ENCODE data around the gene CYFIP1. TPM values are rescaled to one million over a fixed set of nuclear protein-coding genes. Genes with fewer than 3 reads are reported as not detected.

Gene CYFIP1
- total and polyA plus RNA-seq, 10 of the 15 experiments (the other 5 are each of a cell fraction or from before 2014, with no cell fraction given) = 3.5 to 46.2 (median 28.3) TPM

GRCh38 chr15:22954798-22955543, 25.2 kb downstream of the CYFIP1 start (continued):
- TF ChIP-seq JUND (IDR thresholded peaks at IDR 0.05; ENCODE audit: low read depth, low read length) (no peak), SREBF1 (IDR thresholded peaks at IDR 0.05; ENCODE audit: low read length) (no peak), NBN (IDR thresholded peaks at IDR 0.05) (no peak), NKRF (conservative IDR thresholded peaks at IDR 0.05) (no peak), BMI1 (IDR thresholded peaks at IDR 0.05; ENCODE audit: borderline replicate concordance) (no peak)

GRCh38 chr15:22954326-22954725, 25.8 kb downstream of the CYFIP1 start:
- no peaks in the 10 kb centered on the region for H3K9me3 ChIP-seq (replicated peaks; ENCODE audit: control insufficient read depth, insufficient read depth, low read length)
- DNase-seq (ENCODE audit: low read depth, low spot score) = no peak
- ChIA-PET POLR2A (no interaction called here), RAD21 (ENCODE audit: unreplicated experiment) (no interaction called here), SMC1A (ENCODE audit: uncharacterized antibody, unreplicated experiment) (no interaction called here), CTCF (no interaction called here)
- in situ Hi-C loops (cut with MboI) (no loop called here), intact Hi-C loops (cut with micrococcal nuclease; ENCODE audit: unreplicated experiment) (no loop called here)
- H3K36me3 ChIP-seq (ENCODE audit: control insufficient read depth in 2 of 2, insufficient read depth in 2 of 2, low read length in 1 of 2) = no peaks in the 10 kb centered on the region
- no peaks in the 10 kb centered on the region for H3K27me3 ChIP-seq (replicated peaks in 1 of 2; ENCODE audit: control insufficient read depth in 2 of 2, insufficient read depth in 2 of 2, low read length in 1 of 2)
- no peak overlapping the region for H3K4me2 ChIP-seq (ENCODE audit: control insufficient read depth, insufficient read depth)
- H3K9ac ChIP-seq (ENCODE audit: control insufficient read depth, insufficient read depth, low read length) = no peak overlapping the region
- ATAC-seq = no peak
- 73% methylated on average over 12 of the region's 12 CpGs for WGBS (ENCODE audit: insufficient coverage, insufficient replicate concordance, low lambda C conversion rate, missing lambda C conversion rate)
- H3K4me1 ChIP-seq (ENCODE audit: control insufficient read depth, insufficient read depth, low read length) = peaks cover 12% of the 10 kb centered on the region
- no peaks in the 10 kb centered on the region for H4K20me1 ChIP-seq (ENCODE audit: control insufficient read depth, insufficient read depth)
- no peak overlapping the region for H2AFZ ChIP-seq (ENCODE audit: control insufficient read depth, low read depth, low read length)
- H3K27ac ChIP-seq (ENCODE audit: control insufficient read depth, insufficient read depth) = no peak overlapping the region
- FAIRE-seq = no peak
- no TSS peak for BruUV-seq (replicated peaks)
- no peak overlapping the region for H3K4me3 ChIP-seq
- H3K79me2 ChIP-seq (ENCODE audit: control insufficient read depth, insufficient read depth, low read length) = peaks cover 12% of the 10 kb centered on the region
- TF ChIP-seq ZBTB11 (CRISPR knock-in tag; IDR thresholded peaks at IDR 0.05) = no peak
- TF ChIP-seq POLR2AphosphoS2 (IDR thresholded peaks at IDR 0.05; ENCODE audit: low read depth, low read length) = no peak
- TF ChIP-seq RELA (IDR thresholded peaks at IDR 0.05; ENCODE audit: borderline replicate concordance, partially characterized antibody) = no peak
- TF ChIP-seq TCF12 (IDR thresholded peaks at IDR 0.05; ENCODE audit: low read depth, low read length) = no peak
- TF ChIP-seq IKZF1 (conservative IDR thresholded peaks at IDR 0.05) = no peak
- TF ChIP-seq SP1 (IDR thresholded peaks at IDR 0.05; ENCODE audit: low read depth, low read length) = no peak
- no peak for TF ChIP-seq USF2 (IDR thresholded peaks at IDR 0.05; ENCODE audit: borderline replicate concordance, low read depth, low read length)
- TF ChIP-seq KAT2A (conservative IDR thresholded peaks at IDR 0.05; ENCODE audit: control insufficient read depth, low read depth, low read length) = no peak
- no peak for TF ChIP-seq ELK1 (IDR thresholded peaks at IDR 0.05; ENCODE audit: low read depth, low read length)
- no peak for TF ChIP-seq ZZZ3 (IDR thresholded peaks at IDR 0.05; ENCODE audit: control insufficient read depth, insufficient read length, low read depth)

All from GM12878 (cell line).